Right atrium auricular region (tissue), 2 donors: ENCODE data around the gene MAP3K12. TPM values are rescaled to one million over a fixed set of nuclear protein-coding genes. Genes with fewer than 3 reads are reported as not detected.

ENCODE experiments used
- DNase-seq: peaks from one replicate; pipeline ENCODE4 v3.0.0-alpha.2; 2019; ENCODE audit warnings: low spot score
- H3K27ac ChIP-seq, 2 donors: fragments of 200-600 bp; sonication (generic); 1 replicate in 1 of 2; 2 replicates in 1 of 2; pipeline ENCODE4 v1.5.1; 2016 to 2019
- H3K27me3 ChIP-seq, 2 donors: fragments of 200-600 bp; sonication (generic); one replicate each; pipeline versions ENCODE4 v1.5.1 to v1.6.0; 2017 to 2019
- H3K36me3 ChIP-seq: fragments of 200-600 bp; sonication (generic); one replicate; pipeline ENCODE4 v1.5.1; 2016
- H3K4me1 ChIP-seq, 2 donors: fragments of 200-600 bp; sonication (generic); one replicate each; pipeline versions ENCODE4 v1.5.1 to v1.6.0; 2017 to 2019
- H3K4me3 ChIP-seq, 2 donors: fragments of 200-600 bp; sonication (generic); 1 replicate in 1 of 2; 2 replicates in 1 of 2; pipeline ENCODE4 v1.5.1; 2017 to 2019; ENCODE audit warnings: mild to moderate bottlenecking in 1 of 2, moderate library complexity in 1 of 2
- H3K9me3 ChIP-seq, 2 donors: fragments of 200-600 bp; sonication (generic); one replicate each; pipeline ENCODE4 v1.5.1; 2019
- total RNA-seq, 2 donors: library from RNA; depleted of rRNA; stranded (reverse); fragments of >200 nt; gene quantifications; one replicate each; pipeline ENCODE4 v1.1.0, GENCODE V29; 2016
- TF ChIP-seq, protein P1 (sequence below), 2 donors: fragments of 200-600 bp; sonication (generic); IDR thresholded peaks; one replicate each; pipeline ENCODE4 v1.5.1; 2019; ENCODE audit warnings: antibody characterized with exemption in 2 of 2

MAP3K12 gene
- total RNA-seq, 2 donors from 2014 or later = 2.6 to 9.8 TPM

- Histone ChIP-seq H3K9me3 (no peaks in the 10 kb centered on the region), H3K27ac (no peak overlapping the region), H3K4me1 (peaks cover 0 to 78% of the 10 kb centered on the region in 2 donors), H3K27me3 (no peaks in the 10 kb centered on the region), H3K36me3 (peaks cover 97% of the 10 kb centered on the region), H3K4me3 (no peak overlapping the region)
- DNase-seq = no peak
- TF ChIP-seq, protein P1, sequence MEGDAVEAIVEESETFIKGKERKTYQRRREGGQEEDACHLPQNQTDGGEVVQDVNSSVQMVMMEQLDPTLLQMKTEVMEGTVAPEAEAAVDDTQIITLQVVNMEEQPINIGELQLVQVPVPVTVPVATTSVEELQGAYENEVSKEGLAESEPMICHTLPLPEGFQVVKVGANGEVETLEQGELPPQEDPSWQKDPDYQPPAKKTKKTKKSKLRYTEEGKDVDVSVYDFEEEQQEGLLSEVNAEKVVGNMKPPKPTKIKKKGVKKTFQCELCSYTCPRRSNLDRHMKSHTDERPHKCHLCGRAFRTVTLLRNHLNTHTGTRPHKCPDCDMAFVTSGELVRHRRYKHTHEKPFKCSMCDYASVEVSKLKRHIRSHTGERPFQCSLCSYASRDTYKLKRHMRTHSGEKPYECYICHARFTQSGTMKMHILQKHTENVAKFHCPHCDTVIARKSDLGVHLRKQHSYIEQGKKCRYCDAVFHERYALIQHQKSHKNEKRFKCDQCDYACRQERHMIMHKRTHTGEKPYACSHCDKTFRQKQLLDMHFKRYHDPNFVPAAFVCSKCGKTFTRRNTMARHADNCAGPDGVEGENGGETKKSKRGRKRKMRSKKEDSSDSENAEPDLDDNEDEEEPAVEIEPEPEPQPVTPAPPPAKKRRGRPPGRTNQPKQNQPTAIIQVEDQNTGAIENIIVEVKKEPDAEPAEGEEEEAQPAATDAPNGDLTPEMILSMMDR (IDR thresholded peaks at IDR 0.05) = no peak
Measured at GRCh38 chr12:53474077-53474476, 25.2 kb downstream of the MAP3K12 start.

GRCh38 chr12:53472056-53472582 lies 27.1 kb downstream of the MAP3K12 start:
- H3K4me1 ChIP-seq = peaks cover 0 to 68% of the 10 kb centered on the region in 2 donors
- no peak for DNase-seq

DNA sequence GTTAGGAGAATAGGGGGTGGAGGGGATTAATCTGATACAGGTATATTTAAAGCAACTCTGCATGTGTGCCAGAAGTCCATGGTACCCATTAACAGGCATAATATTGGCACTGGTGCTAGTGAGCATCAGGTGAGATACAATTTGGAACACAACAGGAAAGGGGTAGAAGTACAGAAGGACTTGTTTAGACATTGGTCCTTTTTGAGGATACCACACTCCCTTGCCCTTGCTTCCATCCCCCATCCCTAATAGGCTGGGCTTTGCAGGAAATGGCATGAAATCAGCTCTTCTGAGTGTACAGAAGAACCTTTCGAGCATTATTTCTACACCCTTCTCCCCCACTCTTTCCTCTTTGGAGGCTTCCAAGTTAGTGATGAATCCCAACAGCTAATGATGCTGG lies 31.0 kb downstream of the MAP3K12 start:
- peaks cover 0 to 64% of the 10 kb centered on the region in 2 donors for H3K4me1 ChIP-seq
- DNase-seq = no peak
- H3K27me3 ChIP-seq = no peaks in the 10 kb centered on the region
- H3K27ac ChIP-seq = no peak overlapping the region
- TF ChIP-seq, protein P1 (IDR thresholded peaks at IDR 0.05) = no peak
- H3K9me3 ChIP-seq = no peaks in the 10 kb centered on the region
- no peak overlapping the region for H3K4me3 ChIP-seq
- H3K36me3 ChIP-seq = peaks cover 98% of the 10 kb centered on the region

More at GRCh38 chr12:53472056-53472582, 27.1 kb downstream of the MAP3K12 start:
- no peaks in the 10 kb centered on the region for H3K9me3 ChIP-seq
- H3K4me3 ChIP-seq = no peak overlapping the region
- TF ChIP-seq, protein P1 (IDR thresholded peaks at IDR 0.05) = no peak
- no peaks in the 10 kb centered on the region for H3K27me3 ChIP-seq
- H3K27ac ChIP-seq = no peak overlapping the region
- peaks cover 97% of the 10 kb centered on the region for H3K36me3 ChIP-seq

DNA sequence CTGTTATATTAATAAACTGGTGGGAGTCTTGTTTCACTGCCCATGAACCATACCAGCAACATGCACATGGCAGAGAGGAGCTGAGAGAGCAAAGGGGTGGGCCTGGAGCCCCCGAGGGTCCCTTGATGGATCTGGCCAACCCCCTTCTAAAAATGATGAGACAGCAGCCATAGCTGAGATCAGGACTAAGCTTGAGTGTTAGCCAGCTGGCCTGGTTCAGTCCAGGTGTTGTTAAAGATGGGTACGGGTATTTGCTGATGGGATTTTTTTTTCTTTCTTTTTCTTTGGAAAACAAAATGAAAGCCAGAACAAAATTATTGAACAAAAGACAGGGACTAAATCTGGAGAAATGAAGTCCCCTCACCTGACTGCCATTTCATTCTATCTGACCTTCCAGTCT lies 31.4 kb downstream of the MAP3K12 start:
- Histone ChIP-seq H3K36me3 (peaks cover 100% of the 10 kb centered on the region), H3K27ac (no peak overlapping the region), H3K9me3 (no peaks in the 10 kb centered on the region), H3K4me1 (peaks cover 0 to 64% of the 10 kb centered on the region in 2 donors), H3K4me3 (no peak overlapping the region), H3K27me3 (no peaks in the 10 kb centered on the region)
- TF ChIP-seq, protein P1 (IDR thresholded peaks at IDR 0.05) = no peak
- no peak for DNase-seq

- H3K9me3 ChIP-seq = no peaks in the 10 kb centered on the region
- no peak for DNase-seq
- no peaks in the 10 kb centered on the region for H3K27me3 ChIP-seq
- TF ChIP-seq, protein P1 (IDR thresholded peaks at IDR 0.05) = no peak
- no peak overlapping the region for H3K27ac ChIP-seq
- H3K4me1 ChIP-seq = peaks cover 0 to 64% of the 10 kb centered on the region in 2 donors
- no peak overlapping the region for H3K4me3 ChIP-seq
- H3K36me3 ChIP-seq = peaks cover 100% of the 10 kb centered on the region
Measured at GRCh38 chr12:53467082-53467481, 32.2 kb downstream of the MAP3K12 start.

- Histone ChIP-seq H3K4me1 (peaks cover 0 to 64% of the 10 kb centered on the region in 2 donors), H3K4me3 (no peak overlapping the region), H3K27me3 (no peaks in the 10 kb centered on the region), H3K9me3 (no peaks in the 10 kb centered on the region), H3K27ac (no peak overlapping the region), H3K36me3 (peaks cover 100% of the 10 kb centered on the region)
- DNase-seq = no peak
- TF ChIP-seq, protein P1 (IDR thresholded peaks at IDR 0.05) = no peak
Measured at GRCh38 chr12:53466640-53467039, 32.6 kb downstream of the MAP3K12 start.
